ENCODE results near the gene LAMA3.

DNA sequence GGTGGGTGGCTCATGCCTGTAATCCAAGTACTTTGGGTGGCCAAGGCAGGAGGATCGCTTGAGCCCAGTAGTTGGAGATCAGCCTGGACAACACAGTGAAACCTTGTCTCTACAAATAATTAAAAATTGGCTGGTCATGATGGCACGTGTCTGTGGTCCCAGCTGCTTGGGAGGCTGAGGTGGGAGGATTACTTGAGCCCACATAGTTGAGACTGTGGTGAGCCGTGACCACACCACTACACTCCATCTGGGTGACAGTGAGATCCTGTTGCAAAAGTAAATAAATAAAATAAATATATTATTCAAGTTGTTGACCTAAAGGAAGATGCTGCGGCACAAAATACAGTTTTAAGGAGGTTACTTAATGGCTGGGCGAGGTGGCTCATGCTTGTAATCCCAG lies 72.7 kb downstream of the LAMA3 start:
- TF ChIP-seq CTCF (IDR thresholded peaks at IDR 0.05) (no peak), TCF7L2 (IDR thresholded peaks at IDR 0.05; ENCODE audit: low read depth, low read length) (no peak), SIN3A (IDR thresholded peaks at IDR 0.05; ENCODE audit: borderline replicate concordance, insufficient read depth, low read depth, low read length) (no peak), POLR2AphosphoS5 (IDR thresholded peaks at IDR 0.05; ENCODE audit: low read depth, low read length) (no peak)

Measured in Panc1 (cell line).